Fibroblast of peridontal ligament (primary cell): ENCODE data around the gene RABGAP1.
A peak's percentile ranks its signal among the peaks of the same experiment; 100 is the strongest.

Source experiments
- DNase-seq: peaks from one replicate; pipeline ENCODE4 v3.0.0-alpha.2; 2010; ENCODE audit errors: extremely low read depth

The RABGAP1 gene

DNA sequence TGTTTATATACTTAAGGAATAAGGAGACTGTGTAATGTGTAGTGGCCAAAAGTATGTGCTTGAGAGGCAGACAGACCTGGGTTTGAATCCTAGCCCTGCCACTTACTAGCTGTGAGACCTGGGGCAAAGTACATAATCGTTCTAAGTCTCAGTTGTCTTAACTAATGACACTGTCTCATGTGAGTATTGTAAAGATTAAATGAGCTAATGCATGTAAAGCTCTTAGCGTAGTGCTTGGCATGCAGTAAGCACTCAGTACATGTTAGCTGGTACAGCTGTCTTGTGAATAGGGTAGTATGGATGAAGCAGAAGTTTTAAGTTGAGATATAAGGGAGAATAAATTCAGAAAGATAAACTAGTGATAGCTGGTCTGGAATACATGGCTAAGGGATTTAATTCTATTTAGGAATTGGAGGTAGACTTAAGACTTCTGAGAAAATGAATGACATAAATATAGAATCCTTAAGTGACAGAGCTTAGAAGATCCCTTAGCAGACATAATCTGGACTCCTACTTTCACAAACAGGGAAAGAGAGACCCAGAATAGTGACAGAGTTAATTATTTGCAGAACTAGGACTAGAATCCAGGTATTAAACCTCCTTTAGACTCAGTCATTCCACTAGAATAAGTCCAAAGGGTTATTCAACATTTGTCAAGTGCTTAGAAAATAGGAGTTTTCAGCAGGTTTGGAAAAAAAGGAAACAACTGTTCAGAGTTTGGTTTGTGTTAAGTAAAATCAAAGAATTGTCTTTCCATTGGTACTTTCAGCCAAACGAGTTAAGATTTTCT, 105.8 kb downstream of the RABGAP1 start:
- DNase-seq: no peak

DNA sequence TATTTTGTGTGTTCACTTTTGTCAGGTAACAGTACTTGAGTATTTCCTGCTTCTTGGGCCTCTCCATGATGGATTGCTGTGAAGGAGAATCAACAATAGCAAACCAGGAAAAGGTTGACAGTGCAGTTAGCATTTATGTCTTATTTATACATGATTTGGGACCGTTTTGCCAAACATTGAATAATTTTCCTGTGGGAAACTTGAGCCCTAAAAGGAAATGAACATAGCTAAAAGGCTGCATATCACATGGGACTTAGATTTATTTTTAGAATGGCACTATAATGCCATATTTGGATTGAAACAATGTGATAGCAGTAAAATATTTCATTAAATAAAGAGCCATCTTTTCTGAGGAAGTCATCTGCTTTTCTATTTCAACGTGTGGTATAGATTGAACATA, 107.9 kb downstream of the RABGAP1 start:
- peak; percentile 92 for DNase-seq

DNA sequence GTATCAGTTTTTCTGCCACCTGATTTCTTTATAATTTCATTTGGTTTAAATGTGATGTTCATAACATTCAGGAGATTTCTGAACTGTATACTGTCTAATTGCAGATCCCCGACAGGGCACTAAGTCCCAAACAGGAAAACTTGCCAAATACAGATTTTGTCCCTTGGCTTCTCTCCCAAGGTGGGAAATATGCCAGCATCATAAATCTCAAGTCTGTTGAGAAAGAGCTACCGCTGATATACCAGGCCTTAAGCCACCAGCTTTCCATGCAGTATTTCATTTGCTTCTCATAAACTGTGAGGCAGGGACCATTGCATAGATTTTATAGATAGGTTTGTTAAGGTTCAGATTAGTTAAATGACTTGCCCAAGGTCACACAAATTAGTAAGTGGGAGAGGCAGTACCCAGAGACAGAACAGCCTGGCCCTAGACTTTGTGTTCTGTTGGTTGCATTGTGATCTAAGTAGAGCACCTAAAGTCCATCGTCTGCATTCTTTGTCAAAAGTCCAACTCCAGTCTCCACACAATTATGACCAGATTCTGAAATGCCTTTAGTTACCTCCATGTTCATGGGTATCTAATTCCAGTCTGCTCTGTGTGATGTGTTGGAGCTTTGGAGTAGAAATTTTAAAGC, 108.9 kb downstream of the RABGAP1 start:
- DNase-seq: peak; percentile 80

DNA sequence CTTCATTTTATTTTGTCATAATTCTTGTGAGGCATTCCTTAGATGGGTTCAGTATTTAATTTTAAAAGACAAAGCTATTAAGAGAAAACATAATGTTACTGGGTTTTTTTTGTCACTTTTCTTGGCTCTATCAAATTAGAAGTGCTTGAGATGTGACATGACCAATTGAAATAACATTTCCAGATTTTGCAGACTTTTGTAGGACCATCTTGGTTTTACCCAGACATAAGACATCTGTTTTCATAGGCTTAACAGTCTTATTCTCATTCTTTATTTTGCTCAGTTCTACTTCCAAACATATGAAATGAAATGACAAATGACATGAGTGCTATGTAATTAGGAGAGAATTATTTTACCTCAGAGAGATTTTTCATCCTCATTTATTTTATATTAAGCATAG, 112.2 kb downstream of the RABGAP1 start:
- DNase-seq: no peak

DNA sequence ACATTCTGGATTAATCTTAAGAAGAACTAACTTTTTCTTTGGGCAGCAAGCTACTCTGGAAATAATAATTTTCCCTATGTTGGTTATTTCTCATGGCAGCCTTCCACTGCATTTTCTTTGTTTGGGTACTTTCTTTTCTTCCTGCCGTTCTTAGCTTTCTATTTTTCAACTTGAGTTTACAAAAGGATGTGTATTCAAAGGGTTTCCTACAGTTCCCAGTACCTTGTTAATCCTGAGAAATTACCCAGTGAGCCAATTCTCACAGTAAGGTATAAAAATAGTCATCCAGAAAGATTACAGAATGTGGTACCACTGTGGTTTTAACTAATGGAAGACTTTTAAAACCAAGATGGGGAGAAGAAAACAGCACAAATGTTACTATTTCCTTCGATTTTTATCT, 112.9 kb downstream of the RABGAP1 start:
- no peak for DNase-seq

DNA sequence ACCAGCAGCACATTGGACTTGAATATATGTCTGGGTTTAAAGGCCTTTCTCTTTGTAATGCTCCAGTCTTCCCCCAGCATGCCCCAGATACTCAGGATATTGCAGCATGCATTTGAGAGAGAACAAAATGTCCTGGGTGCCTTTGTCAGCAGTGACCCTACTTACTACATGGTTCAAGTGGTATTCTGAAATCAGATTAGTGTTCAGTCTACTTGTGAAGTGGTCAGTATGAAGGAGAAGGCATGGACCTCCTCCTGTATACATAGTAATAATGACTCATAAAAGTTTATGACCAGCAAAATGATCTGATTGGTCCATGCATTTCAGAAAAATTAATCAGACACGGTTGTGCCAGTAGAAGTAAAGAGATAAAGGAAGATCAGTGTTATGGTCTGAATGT, 118.0 kb downstream of the RABGAP1 start:
- no peak for DNase-seq

DNA sequence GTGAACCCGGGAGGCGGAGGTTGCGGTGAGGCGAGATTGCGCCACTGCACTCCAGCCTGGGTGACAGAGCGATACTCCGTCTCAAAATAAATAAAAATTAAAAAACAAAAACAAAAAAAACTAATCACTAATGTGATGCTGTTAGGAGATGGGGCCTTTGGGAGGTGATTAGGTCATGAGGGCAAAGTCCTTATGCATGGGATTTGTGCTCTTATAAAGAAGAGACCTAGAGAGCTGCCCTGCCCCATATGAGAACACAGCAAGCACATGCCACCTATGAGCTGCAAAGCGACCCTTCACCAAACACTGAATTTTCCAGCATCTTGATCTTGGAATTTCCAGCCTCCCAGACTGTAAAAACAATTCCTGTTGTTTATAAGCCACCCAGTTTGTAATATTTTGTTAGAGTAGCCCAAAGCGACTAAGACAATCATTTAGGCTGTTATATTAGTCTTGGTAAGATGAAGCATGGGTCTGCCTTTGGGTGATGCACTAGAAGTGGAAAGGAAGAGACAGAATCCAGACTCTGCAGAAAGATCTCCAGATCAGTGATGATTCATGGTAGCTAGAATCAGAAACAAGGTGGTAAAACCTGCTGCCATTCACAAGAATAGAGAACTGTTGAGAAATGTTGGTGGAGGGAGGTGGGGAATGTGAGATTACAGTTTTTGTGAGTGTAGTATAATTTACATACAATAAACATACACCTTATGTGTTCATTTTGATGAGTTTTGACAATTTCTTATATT, 118.8 kb downstream of the RABGAP1 start:
- no peak for DNase-seq

DNA sequence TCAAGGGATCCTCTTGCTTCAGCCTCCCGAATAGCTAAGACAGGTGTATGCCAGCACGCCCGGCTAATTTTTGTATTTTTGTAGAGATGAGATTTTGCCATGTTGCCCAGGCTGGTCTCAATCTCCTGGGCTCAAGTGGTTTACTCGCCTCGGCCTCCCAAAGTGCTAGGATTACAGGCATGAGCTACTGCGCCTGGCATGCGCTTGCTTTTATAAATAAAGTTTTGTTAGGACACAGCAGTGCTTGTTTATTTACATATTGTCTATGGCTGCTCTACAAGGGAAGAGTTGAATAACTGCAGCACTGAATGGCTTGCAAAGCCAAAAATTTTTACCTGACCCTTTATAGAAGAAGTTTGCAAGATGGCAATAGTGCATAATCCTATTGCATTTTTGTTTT, 120.4 kb downstream of the RABGAP1 start:
- DNase-seq: no peak

DNA sequence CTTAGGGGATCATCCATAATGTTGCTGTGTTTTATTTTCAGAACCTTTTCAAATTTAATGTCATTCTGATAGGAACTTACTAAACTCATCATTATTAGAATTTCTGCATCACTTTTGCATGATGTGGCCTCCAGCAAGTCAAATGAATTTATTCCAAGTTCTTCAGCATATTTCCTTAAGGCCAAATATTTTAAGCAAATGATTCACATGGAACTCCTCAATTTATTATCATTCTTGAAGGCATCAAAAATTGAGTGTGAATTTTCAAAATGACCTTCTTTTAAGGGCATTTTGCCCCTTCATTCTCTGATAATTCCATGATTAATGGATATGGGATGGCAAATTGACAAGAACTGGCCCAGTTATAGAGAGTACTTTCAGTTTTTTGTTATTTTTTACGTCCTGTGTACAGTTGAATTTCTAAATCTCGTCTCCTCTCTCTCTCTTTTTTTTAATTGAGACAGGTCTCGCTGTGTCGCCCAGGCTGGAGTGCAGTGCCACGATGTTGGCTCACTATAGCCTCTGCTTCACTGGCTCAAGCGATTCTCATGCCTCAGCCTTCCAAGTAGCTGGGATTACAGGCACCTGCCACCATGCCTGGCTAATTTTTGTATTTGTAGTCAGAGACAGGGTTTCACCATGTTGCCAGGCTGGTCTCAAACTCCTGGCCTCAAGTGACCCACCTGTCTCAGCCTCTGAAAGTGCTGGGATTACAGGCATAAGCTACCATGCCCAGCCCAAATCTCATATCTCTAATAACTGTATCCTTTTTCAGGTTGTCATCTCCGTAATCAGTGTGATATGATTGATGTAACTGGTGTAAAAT, 121.7 kb downstream of the RABGAP1 start:
- no peak for DNase-seq

DNA sequence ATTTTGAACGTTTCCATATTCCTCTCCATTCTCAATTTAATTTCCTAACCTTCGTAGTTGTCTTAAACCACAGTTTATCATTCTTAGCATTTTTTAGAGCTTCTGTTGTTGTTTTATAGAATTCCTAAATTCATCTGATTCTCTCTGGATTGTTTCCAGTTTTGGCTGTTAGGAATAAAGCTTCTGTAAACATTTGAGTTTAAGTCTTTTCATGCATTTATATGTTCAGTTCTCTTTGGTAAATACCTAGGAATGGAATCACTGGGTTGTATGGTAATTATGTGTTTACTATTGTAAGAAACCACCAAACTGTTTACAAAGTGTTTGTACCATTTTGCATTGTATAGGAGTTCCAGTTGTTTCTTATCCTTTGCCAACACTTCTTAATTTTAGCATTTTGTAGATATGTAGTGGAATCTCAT, 122.4 kb downstream of the RABGAP1 start:
- peak; percentile 95 for DNase-seq

DNA sequence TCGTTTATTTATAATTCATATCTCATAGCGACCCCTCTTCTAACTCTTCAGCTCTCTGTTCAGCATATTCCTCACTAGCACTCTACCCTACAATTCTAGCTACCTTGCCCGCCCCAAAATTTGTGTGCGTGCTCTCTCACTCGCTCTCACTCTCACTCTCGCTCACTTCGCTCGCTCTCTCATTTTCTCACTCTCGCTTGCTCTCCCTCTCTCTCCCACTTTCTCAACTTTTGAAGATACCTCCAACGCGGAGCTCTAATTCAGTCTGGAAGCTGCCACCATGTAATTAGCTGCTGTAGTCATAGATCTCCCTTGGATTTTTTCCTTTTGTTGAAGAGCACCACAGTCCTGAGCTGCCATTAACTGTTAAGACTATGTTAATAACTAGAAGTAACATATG, 123.1 kb downstream of the RABGAP1 start:
- no peak for DNase-seq

DNA sequence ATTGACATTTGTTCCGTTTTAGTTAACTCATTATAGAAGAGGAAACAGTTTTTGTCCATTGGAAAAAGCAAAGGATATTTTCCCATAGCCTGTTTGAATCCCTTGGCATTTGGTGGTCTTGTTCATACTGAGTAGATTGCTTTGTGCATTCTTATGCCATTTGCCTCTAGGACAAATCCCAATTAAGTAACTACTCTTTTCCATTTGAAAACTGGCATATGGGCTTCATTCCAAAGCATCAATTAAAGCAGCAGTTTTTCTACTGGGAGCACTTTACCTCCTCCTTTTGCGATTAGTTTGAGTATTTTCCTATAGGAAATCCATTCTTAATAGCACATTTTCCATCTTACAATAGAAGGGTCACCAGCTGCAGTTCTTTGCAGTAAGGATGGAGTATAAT, 123.9 kb downstream of the RABGAP1 start:
- peak; percentile 37 for DNase-seq

DNA sequence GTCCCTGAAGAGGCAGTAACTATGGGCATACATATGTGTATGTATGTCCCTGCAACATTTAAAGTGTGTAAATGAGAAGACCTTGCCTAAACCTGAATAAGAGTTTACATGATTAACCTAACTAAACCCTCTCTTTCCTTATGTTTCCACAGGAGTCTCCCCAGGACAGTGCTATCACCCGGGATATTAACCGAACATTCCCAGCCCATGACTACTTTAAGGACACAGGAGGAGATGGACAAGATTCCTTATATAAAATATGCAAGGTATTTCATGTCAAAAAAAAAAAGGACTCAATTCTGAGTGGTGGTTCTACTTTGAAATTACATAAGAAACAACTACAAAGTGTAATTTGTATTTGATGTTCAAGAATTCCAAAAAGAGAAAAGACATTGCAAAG, 124.4 kb downstream of the RABGAP1 start:
- DNase-seq: no peak

DNA sequence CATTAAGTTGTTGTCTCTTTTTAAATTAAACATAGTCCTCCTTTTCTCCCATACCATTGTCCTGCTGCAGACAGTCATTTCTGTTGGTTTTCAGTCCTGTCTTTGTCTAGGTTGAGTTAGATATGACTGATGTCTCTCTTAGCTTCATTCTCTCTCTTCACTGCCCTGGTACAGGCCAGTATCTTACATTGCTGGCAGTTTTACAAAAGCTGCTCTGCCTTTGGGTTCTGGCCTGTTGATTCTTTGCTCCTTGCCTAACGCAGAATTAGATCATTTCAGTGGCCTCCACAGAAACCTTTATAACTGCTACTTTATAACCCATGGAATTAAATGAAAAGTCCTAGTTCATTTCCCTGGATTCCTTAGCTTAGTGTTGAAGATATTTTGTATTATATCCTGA, 126.3 kb downstream of the RABGAP1 start:
- peak; percentile 40 for DNase-seq

DNA sequence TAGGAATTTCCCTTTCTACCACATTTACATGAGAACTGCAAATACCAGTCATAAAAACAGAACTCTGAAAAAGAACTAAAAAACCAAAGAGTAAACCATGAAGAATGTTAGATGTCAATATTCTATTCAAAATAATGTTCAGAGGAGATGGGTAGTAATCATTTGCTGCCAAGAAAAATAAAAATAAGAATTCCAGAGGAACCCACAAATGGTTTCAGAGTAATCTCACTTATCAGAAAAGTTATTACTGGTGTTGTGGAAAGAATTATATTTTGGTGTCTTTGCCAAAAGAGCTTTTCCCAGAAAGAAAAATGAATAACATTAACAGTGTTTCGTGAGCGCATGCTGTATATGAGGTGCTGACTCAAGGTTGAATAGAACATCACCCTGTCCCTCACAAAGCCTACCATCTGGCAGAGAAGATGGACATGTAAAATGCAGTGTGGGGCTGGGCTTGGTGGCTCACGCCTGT, 128.2 kb downstream of the RABGAP1 start:
- DNase-seq: peak; percentile 99

DNA sequence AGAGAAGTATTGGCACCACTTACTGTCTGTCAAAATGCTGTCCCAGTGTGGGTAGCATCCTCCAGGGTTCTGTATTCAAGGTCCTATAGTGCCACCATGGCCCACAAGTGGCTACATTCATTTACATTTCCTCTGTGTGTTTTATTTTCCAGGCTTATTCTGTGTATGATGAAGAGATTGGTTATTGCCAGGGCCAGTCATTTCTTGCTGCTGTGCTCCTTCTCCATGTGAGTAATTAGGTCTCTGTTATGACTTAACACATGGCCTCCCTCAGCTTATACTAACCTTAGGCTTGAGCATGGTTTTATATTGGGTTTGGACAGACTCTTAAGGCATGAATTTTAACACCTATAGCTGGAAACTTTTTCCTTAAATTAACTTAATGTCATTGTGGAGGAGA, 129.4 kb downstream of the RABGAP1 start:
- DNase-seq: no peak

DNA sequence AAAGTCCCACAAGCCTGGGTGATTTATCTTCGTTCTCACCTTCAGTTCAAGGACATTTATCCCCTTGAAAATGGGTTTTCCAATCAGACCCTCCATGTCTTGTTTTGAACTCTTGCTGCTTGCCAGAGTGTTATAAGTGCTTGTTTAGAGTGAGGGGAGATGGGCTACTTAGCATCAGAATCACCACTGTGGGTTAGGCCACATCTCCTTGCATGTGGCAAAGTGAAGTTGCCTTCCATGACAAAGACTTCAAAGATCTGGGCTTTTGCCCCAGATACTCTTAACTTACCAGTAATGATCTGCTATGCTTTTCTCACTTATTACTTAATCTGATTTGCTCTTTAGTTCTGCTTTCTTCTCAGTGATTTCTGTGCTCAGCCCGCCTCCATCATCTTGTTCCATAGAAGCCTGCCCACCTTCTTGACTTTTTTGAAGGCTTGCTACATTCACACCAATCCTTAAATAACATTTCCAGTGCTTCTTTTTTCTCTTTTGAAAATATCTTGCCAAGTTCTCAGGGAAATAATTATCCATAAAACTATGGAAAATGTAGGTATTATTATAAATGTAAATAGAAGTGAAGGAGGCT, 131.7 kb downstream of the RABGAP1 start:
- DNase-seq: no peak

DNA sequence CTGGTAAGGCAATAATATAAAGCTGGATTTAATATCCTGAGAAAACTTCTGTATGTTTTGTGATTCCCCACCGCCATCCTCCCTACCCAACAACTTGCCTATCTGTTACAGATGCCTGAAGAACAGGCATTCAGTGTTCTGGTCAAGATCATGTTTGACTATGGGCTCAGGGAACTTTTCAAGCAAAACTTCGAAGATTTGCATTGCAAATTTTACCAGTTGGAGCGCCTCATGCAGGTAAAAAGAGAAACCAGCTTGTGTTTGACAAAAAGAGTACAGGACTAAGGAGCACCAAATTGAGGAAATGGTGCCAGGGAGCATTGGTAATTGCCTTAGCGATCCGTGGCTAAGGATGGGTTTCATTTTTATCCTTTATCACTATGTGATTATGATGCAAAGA, 132.6 kb downstream of the RABGAP1 start:
- DNase-seq: no peak

DNA sequence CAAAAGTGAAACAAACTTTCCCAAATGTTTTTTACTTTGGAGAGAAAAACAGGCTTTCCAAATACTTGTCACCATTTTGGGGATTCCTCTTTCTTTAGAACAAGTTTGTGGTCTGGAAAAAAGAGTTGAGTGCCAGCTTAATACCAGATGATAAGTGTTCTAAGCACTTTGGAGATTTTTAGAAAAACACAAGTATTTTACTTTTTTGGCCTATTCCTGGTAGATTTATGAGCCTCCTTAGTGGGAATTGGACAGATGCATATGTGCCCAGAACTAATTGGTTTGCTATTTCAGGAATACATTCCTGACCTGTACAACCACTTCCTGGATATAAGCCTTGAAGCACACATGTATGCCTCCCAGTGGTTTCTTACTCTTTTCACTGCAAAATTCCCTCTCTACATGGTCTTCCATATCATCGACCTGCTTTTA, 133.2 kb downstream of the RABGAP1 start:
- DNase-seq: peak; percentile 90

DNA sequence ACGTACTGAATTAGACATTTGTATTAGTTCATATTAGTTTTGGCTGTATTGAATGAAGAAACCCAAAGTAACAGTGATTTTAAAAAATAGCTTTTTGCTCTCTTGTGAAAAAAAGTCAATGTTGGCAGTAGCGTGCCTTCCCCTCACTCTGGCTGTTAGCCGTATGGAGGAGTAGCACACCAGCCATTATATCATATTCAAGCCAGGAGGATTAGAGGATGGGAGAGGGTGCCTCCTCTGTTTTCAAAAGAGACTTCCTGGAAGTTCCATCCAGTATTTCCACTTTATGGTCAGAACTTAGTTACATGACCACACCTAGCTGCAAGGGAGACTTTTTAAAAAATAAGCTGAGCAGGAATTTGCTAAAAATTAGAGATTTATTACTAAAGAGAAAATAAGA, 133.8 kb downstream of the RABGAP1 start:
- DNase-seq: no peak

DNA sequence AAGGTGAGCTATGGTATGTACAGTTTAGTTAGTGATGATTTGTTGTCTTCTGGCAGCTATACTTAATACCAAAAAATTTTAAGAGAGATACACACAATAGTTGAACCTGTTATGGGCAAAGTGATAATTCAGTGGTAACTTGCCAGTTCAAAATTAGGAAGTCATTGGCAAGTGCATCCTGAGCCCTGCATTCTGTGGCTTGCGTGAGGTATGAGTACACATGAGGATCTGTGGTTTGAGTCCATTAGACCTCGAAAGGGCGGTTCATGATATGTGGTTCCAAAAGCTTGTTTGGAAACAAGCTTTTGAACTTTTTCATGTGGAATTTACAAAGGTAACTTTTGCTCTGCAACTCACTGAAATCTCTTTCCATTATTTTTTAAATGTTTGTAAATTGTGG, 139.6 kb downstream of the RABGAP1 start:
- no peak for DNase-seq
